GM18498 (cell line): ENCODE data around the gene NDUFAF2.
"Not testable (repeated sequence)": the region's sequence is repeated elsewhere in the genome, so short reads cannot be mapped to it uniquely, and the experiment has no call there.

Experiments used
- ATAC-seq: cut with Tn5 transposase; IDR thresholded peaks from one replicate; pipeline ENCODE4 v1.9.1; 2021; ENCODE audit warnings: mild to moderate bottlenecking, moderate library complexity; ENCODE audit not compliant: unreplicated experiment

NDUFAF2 gene

GRCh38 chr5:60944904-60945812 lies at the start of gene NDUFAF2, which contains the start of gene ERCC8:
TSS of gene NDUFAF2 (plus strand) at chr5:60945205. CDS start at chr5:60945256, 51 bp downstream.
TSS of gene ERCC8 (minus strand) at chr5:60945070. CDS start at chr5:60945008, 62 bp downstream.
- peak; percentile 99 for ATAC-seq

GRCh38 chr5:60896991-60897390 lies 48.0 kb upstream of the NDUFAF2 start:
- ATAC-seq: no peak

- ATAC-seq: no peak
Observed at GRCh38 chr5:60903356-60903755, 41.6 kb upstream of the NDUFAF2 start.

GRCh38 chr5:60916646-60917045 lies 28.4 kb upstream of the NDUFAF2 start:
- no peak for ATAC-seq

- ATAC-seq: no peak
Observed at GRCh38 chr5:60918466-60918865, 26.5 kb upstream of the NDUFAF2 start.

- no peak for ATAC-seq
Observed at GRCh38 chr5:60927450-60927849, 17.6 kb upstream of the NDUFAF2 start.

GRCh38 chr5:60929024-60929423 lies 16.0 kb upstream of the NDUFAF2 start:
- ATAC-seq: no peak

GRCh38 chr5:60943624-60944023 lies 1.4 kb upstream of the NDUFAF2 start:
- no peak for ATAC-seq

- ATAC-seq: peak; percentile 30
Observed at GRCh38 chr5:60945813-60946187, 795 bp downstream of the NDUFAF2 start.

- ATAC-seq: no peak
Observed at GRCh38 chr5:60948738-60949137, 3.7 kb downstream of the NDUFAF2 start.

GRCh38 chr5:60955239-60955638 lies 10.2 kb downstream of the NDUFAF2 start:
- ATAC-seq: no peak

- no peak for ATAC-seq
Observed at GRCh38 chr5:60958088-60958487, 13.1 kb downstream of the NDUFAF2 start.

- ATAC-seq: no peak
Observed at GRCh38 chr5:60958712-60959111, 13.7 kb downstream of the NDUFAF2 start.

- no peak for ATAC-seq
Observed at GRCh38 chr5:60959156-60959555, 14.2 kb downstream of the NDUFAF2 start.

- ATAC-seq: no peak
Observed at GRCh38 chr5:60960591-60960990, 15.6 kb downstream of the NDUFAF2 start.

GRCh38 chr5:60961685-60962084 lies 16.7 kb downstream of the NDUFAF2 start:
- no peak for ATAC-seq

GRCh38 chr5:60972231-60972630 lies 27.2 kb downstream of the NDUFAF2 start:
- no peak for ATAC-seq

- no peak for ATAC-seq
Observed at GRCh38 chr5:60977956-60978737, 33.1 kb downstream of the NDUFAF2 start.

GRCh38 chr5:60978968-60979367 lies 34.0 kb downstream of the NDUFAF2 start:
- no peak for ATAC-seq

GRCh38 chr5:60980511-60980910 lies 35.5 kb downstream of the NDUFAF2 start:
- ATAC-seq: no peak

GRCh38 chr5:60982127-60982526 lies 37.1 kb downstream of the NDUFAF2 start:
- ATAC-seq: not testable (repeated sequence)

- ATAC-seq: no peak
Observed at GRCh38 chr5:60989790-60990189, 44.8 kb downstream of the NDUFAF2 start.
